Panc1 (cell line): ENCODE data around the gene PLEKHN1.

ENCODE experiments used
- CTCF ChIP-seq: fragments of 450-650 bp; IDR thresholded peaks from 2 replicates; pipeline ENCODE4 v1.5.1; 2017; ENCODE audit warnings: mild to moderate bottlenecking
- POLR2AphosphoS5 ChIP-seq: IDR thresholded peaks from 2 replicates; pipeline ENCODE4 v1.6.1; 2012; ENCODE audit warnings: mild to moderate bottlenecking, low read depth, low read length, moderate library complexity
- REST ChIP-seq, 2 experiments: IDR thresholded peaks; 2 replicates each; pipeline ENCODE4 v1.6.1; 2011 to 2012; ENCODE audit warnings: low read depth in 2 of 2, control low read depth in 1 of 2, low read length in 1 of 2, mild to moderate bottlenecking in 1 of 2, moderate library complexity in 1 of 2; ENCODE audit not compliant: insufficient read depth in 1 of 2
- TCF7L2 ChIP-seq: IDR thresholded peaks from 2 replicates; pipeline ENCODE4 v1.6.1; 2011; ENCODE audit warnings: mild to moderate bottlenecking, low read depth, low read length, inconsistent platforms

- TF ChIP-seq CTCF (no peak; the same call in 1 of the 2 replicates), POLR2AphosphoS5 (no peak), TCF7L2 (no peak), REST (IDR thresholded peaks at IDR 0.05; ENCODE audit: insufficient read depth in 1 of 2, low read depth in 2 of 2, low read length in 1 of 2) (no peak)
Measured at GRCh38 chr1:998995-999724, 32.9 kb downstream of the PLEKHN1 start.
